H1 (cell line): ENCODE data around the gene USP3. TPM values are rescaled to one million over a fixed set of nuclear protein-coding genes. Genes with fewer than 3 reads are reported as not detected.

ENCODE experiments used
- CTCF ChIA-PET: fragments of 300-600 bp; sonication (Branson Sonifier 250); formaldehyde crosslinking; loops from one replicate; lab custom pipeline; 2021; ENCODE audit not compliant: partially characterized antibody; lab: Charles Lee
- POLR2A ChIA-PET: fragments of 300-600 bp; sonication (Branson Sonifier 250); formaldehyde crosslinking; loops from one replicate; lab custom pipeline; 2021; ENCODE audit warnings: inconsistent platforms; ENCODE audit not compliant: partially characterized antibody; lab: Charles Lee
- DNase-seq, 2 experiments: peaks; one replicate each; pipeline versions ENCODE4 v3.0.0 to v3.0.0-alpha.2; 2010 to 2022; ENCODE audit warnings: low spot score in 2 of 2, low read depth in 1 of 2, mixed read lengths in 1 of 2
- FAIRE-seq: peaks from 2 replicates; lab custom pipeline; 2011; peaks lifted over from hg19 to GRCh38; lab: Jason Lieb, UNC
- H2AFZ ChIP-seq: 2 replicates; pipeline ENCODE4 v1.8.1; 2012; ENCODE audit warnings: low read length, inconsistent platforms
- H2AK5ac ChIP-seq: 2 replicates; pipeline ENCODE4 v1.6.1; 2013; ENCODE audit warnings: low read depth, low read length
- H2BK120ac ChIP-seq: replicated peaks from 2 replicates; pipeline ENCODE3; 2013; ENCODE audit warnings: low read depth, low read length, inconsistent platforms
- H2BK12ac ChIP-seq: 2 replicates; pipeline ENCODE4 v1.6.1; 2013; ENCODE audit warnings: low read depth, low read length
- H2BK15ac ChIP-seq: 2 replicates; pipeline ENCODE4 v1.6.1; 2013; ENCODE audit warnings: low read length
- H2BK20ac ChIP-seq: 2 replicates; pipeline ENCODE4 v1.6.1; 2013; ENCODE audit warnings: low read length
- H2BK5ac ChIP-seq: 2 replicates; pipeline ENCODE4 v1.6.1; 2013; ENCODE audit warnings: low read depth, low read length
- H3K14ac ChIP-seq: 2 replicates; pipeline ENCODE4 v1.6.1; 2013; ENCODE audit warnings: inconsistent platforms; ENCODE audit not compliant: insufficient read length
- H3K18ac ChIP-seq: 2 replicates; pipeline ENCODE4 v1.6.1; 2013; ENCODE audit warnings: low read length; ENCODE audit errors: extremely low read depth
- H3K23ac ChIP-seq: 2 replicates; pipeline ENCODE4 v1.6.1; 2013; ENCODE audit warnings: inconsistent platforms; ENCODE audit not compliant: insufficient read length
- H3K23me2 ChIP-seq: 2 replicates; pipeline ENCODE4 v1.6.1; 2013; ENCODE audit warnings: low read depth, low read length
- H3K27ac ChIP-seq: 2 replicates; pipeline ENCODE4 v1.6.1; 2011; ENCODE audit warnings: low read depth, low read length, inconsistent platforms
- H3K27me3 ChIP-seq, 4 experiments: replicated peaks in 1 of 4; 1 replicate in 1 of 4; 2 replicates in 3 of 4; pipeline versions ENCODE4 v1.6.1 to v1.8.1; 2011 to 2013; ENCODE audit warnings: low read length in 3 of 4, mild to moderate bottlenecking in 3 of 4, inconsistent platforms in 2 of 4, mixed read lengths in 2 of 4, moderate library complexity in 1 of 4; ENCODE audit not compliant: control insufficient read depth in 3 of 4, insufficient read depth in 3 of 4; ENCODE audit errors: extremely low read depth in 1 of 4
- H3K36me3 ChIP-seq, 4 experiments: 2 replicates each; pipeline versions ENCODE4 v1.6.1 to v1.8.1; 2011 to 2013; ENCODE audit warnings: mild to moderate bottlenecking in 4 of 4, low read length in 3 of 4, moderate library complexity in 2 of 4, control low read depth in 1 of 4, inconsistent platforms in 1 of 4; ENCODE audit not compliant: insufficient read depth in 4 of 4, control insufficient read depth in 2 of 4
- H3K4ac ChIP-seq: replicated peaks from 2 replicates; pipeline ENCODE3; 2013; ENCODE audit warnings: low read length, low read depth, mixed read lengths, inconsistent platforms; ENCODE audit not compliant: insufficient read length
- H3K4me1 ChIP-seq, 4 experiments: replicated peaks in 1 of 4; 1 replicate in 1 of 4; 2 replicates in 3 of 4; pipeline versions ENCODE4 v1.6.1 to v1.8.1; 2011 to 2013; ENCODE audit warnings: low read length in 3 of 4, inconsistent platforms in 2 of 4, mixed read lengths in 1 of 4; ENCODE audit not compliant: insufficient read depth in 4 of 4, control insufficient read depth in 3 of 4
- H3K4me2 ChIP-seq, 2 experiments: 2 replicates each; pipeline versions ENCODE4 v1.6.1 to v1.8.1; 2011 to 2013; ENCODE audit warnings: low read depth in 2 of 2, low read length in 2 of 2, control low read depth in 1 of 2, inconsistent platforms in 1 of 2, mild to moderate bottlenecking in 1 of 2; ENCODE audit not compliant: insufficient read depth in 1 of 2
- H3K4me3 ChIP-seq, 4 experiments: fragments of 200-600, 300-600 bp in 1 of 4; sonication (generic), shearing (Covaris generic), sonication (Bioruptor Twin) in 1 of 4; 2 replicates each; pipeline versions ENCODE4 v1.5.1 to v1.8.1; 2011 to 2016; ENCODE audit warnings: low read length in 4 of 4, low read depth in 3 of 4, control low read depth in 2 of 4, inconsistent platforms in 2 of 4, mild to moderate bottlenecking in 2 of 4, mixed read lengths in 1 of 4, moderate library complexity in 1 of 4; ENCODE audit not compliant: insufficient read depth in 2 of 4; ENCODE audit errors: extremely low read depth in 1 of 4
- H3K56ac ChIP-seq: replicated peaks from 2 replicates; pipeline ENCODE3; 2013; ENCODE audit warnings: low read depth, mild to moderate bottlenecking, mixed read lengths, low read length, inconsistent platforms; ENCODE audit not compliant: insufficient read length
- H3K79me1 ChIP-seq: 2 replicates; pipeline ENCODE4 v1.6.1; 2013; ENCODE audit warnings: low read depth, low read length, control low read depth
- H3K79me2 ChIP-seq, 2 experiments: 2 replicates each; pipeline versions ENCODE4 v1.6.1 to v1.8.1; 2012 to 2013; ENCODE audit warnings: low read length in 2 of 2, mild to moderate bottlenecking in 2 of 2, inconsistent platforms in 1 of 2; ENCODE audit not compliant: insufficient read depth in 2 of 2, control insufficient read depth in 1 of 2
- H3K9ac ChIP-seq, 4 experiments: replicated peaks in 1 of 4; 1 replicate in 1 of 4; 2 replicates in 3 of 4; pipeline versions ENCODE4 v1.6.1 to v1.8.1; 2011 to 2013; ENCODE audit warnings: low read depth in 3 of 4, low read length in 3 of 4, control low read depth in 2 of 4, mild to moderate bottlenecking in 2 of 4, moderate library complexity in 2 of 4, inconsistent platforms in 1 of 4; ENCODE audit errors: extremely low read depth in 1 of 4
- H3K9me3 ChIP-seq, 2 experiments: 2 replicates each; pipeline versions ENCODE4 v1.6.1 to v1.8.1; 2012 to 2013; ENCODE audit warnings: mild to moderate bottlenecking in 2 of 2, moderate library complexity in 2 of 2, control low read depth in 1 of 2, inconsistent platforms in 1 of 2, low read depth in 1 of 2, low read length in 1 of 2, mixed read lengths in 1 of 2; ENCODE audit not compliant: insufficient read depth in 2 of 2
- H4K20me1 ChIP-seq, 2 experiments: replicated peaks in 1 of 2; 2 replicates each; pipeline versions ENCODE3 to v1.8.1; 2011 to 2013; ENCODE audit warnings: inconsistent platforms in 2 of 2, low read length in 2 of 2, mild to moderate bottlenecking in 1 of 2; ENCODE audit not compliant: insufficient read depth in 2 of 2, control insufficient read depth in 1 of 2
- H4K5ac ChIP-seq: 2 replicates; pipeline ENCODE4 v1.6.1; 2013; ENCODE audit warnings: low read length, low read depth, mixed read lengths, inconsistent platforms; ENCODE audit not compliant: insufficient read length
- H4K8ac ChIP-seq: 2 replicates; pipeline ENCODE4 v1.8.0; 2013; ENCODE audit warnings: mild to moderate bottlenecking, moderate library complexity, low read length, inconsistent platforms; ENCODE audit not compliant: insufficient read depth; ENCODE audit errors: extremely low read depth
- H4K91ac ChIP-seq: replicated peaks from 2 replicates; pipeline ENCODE3; 2013; ENCODE audit warnings: low read length, mixed read lengths, inconsistent platforms; ENCODE audit not compliant: insufficient read length
- CBX5 ChIP-seq: fragments of 300-800, 300-1000 bp; sonication (generic); IDR thresholded peaks from 2 replicates; pipeline ENCODE4 v1.7.1; 2016; ENCODE audit warnings: antibody characterized with exemption, low read length, low read depth
- CEBPB ChIP-seq: IDR thresholded peaks from 2 replicates; pipeline ENCODE4 v1.6.1; 2012; ENCODE audit warnings: low read depth, low read length
- TAF1 ChIP-seq: IDR thresholded peaks from 2 replicates; pipeline ENCODE4 v1.6.1; 2011; ENCODE audit warnings: mild to moderate bottlenecking, low read depth, low read length
- WGBS, 2 experiments: shearing (Covaris generic) in 1 of 2; methylation state at CpG; one replicate each; pipeline versions ENCODE4 v1.1.6 to v1.1.7; 2013 to 2015; ENCODE audit warnings: low lambda C conversion rate in 2 of 2, mixed read lengths in 2 of 2, inconsistent platforms in 1 of 2, low coverage in 1 of 2, missing lambda C conversion rate in 1 of 2; ENCODE audit not compliant: insufficient replicate concordance in 2 of 2, insufficient coverage in 1 of 2, insufficient read length in 1 of 2; ENCODE audit errors: extremely low coverage in 1 of 2, missing lambda C conversion rate in 1 of 2; 5-methylcytosine and 5-hydroxymethylcytosine counted together
- polyA plus RNA-seq, 7 experiments: library from polyadenylated mRNA; depleted of rRNA in 3 of 7; stranded (reverse) in 5 of 7; unstranded in 2 of 7; fragments of >200 nt in 5 of 7; fragments of 200-250 nt in 2 of 7; gene quantifications; 1 replicate in 5 of 7; 2 replicates in 1 of 7; 4 replicates in 1 of 7; pipeline versions ENCODE4 v1.2.1 to v1.2.3, GENCODE V29; 2011 to 2013; ENCODE audit warnings: missing spikeins in 2 of 7, mixed read lengths in 2 of 7
- total RNA-seq: library from RNA; stranded (reverse); fragmentation: NEBNext Ultra II Directional; extraction: Animal tissue kit (Norgen Biotek cat#: 25700); gene quantifications from 2 replicates; pipeline ENCODE4 v1.2.1, GENCODE V29; 2021

The USP3 gene
- total and polyA plus RNA-seq, 2 of the 8 experiments (the other 6 are each of a cell fraction or from before 2014, with no cell fraction given) = 15.5 to 16.2 TPM

DNA sequence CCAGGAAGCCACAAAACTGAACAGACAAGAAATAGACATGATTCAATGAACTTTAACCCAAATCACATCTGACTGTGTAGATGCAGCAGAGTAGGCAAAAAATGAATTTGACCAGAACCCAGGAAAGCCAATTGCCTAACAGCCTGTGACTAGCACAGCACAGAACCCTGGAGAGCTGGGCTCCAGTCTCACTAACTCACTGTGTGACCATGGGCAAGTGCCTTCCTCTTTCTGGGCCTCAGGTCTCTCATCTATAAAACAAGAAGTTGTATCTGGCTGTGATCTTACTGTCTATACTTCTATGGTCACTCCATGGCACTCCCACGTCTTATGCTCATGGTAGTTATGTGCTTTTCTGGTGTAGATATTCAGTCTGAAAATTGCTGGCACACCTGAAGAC, 48.1 kb upstream of the USP3 start:
- H3K4me2 ChIP-seq = no peak overlapping the region
- FAIRE-seq (no peak), DNase-seq (no peak)
- H2AK5ac ChIP-seq = no peak overlapping the region
- no peak overlapping the region for H3K23ac ChIP-seq
- H3K23me2 ChIP-seq = no peaks in the 10 kb centered on the region
- no peak overlapping the region for H2BK120ac ChIP-seq
- H3K36me3 ChIP-seq = peaks cover 0 to 6% (median 0%) of the 10 kb centered on the region in 4 experiments; a peak in 1 of 8 replicates
- no peak overlapping the region for H3K4ac ChIP-seq
- H3K9ac ChIP-seq = no peak overlapping the region
- H4K5ac ChIP-seq = no peak overlapping the region
- H3K4me1 ChIP-seq = no peaks in the 10 kb centered on the region; a peak in 1 of 7 replicates
- H4K8ac ChIP-seq = no peak overlapping the region
- H2AFZ ChIP-seq = no peak overlapping the region
- H2BK15ac ChIP-seq = no peak overlapping the region
- no peaks in the 10 kb centered on the region for H3K79me1 ChIP-seq
- peaks cover 0 to 8% (median 3%) of the 10 kb centered on the region in 4 experiments; a peak in 3 of 7 replicates for H3K27me3 ChIP-seq
- no peaks in the 10 kb centered on the region for H4K20me1 ChIP-seq
- ChIA-PET POLR2A (no interaction called here), CTCF (no interaction called here)
- H2BK20ac ChIP-seq = no peak overlapping the region
- no peak overlapping the region for H3K27ac ChIP-seq
- H2BK12ac ChIP-seq = no peak overlapping the region
- 94% methylated on average over 1 of the region's 1 CpG; no CpG with 5 or more reads in 1 of the 2 experiments for WGBS, 2 experiments
- no peaks in the 10 kb centered on the region for H3K79me2 ChIP-seq
- H3K4me3 ChIP-seq = no peak overlapping the region
- H3K9me3 ChIP-seq = peaks cover 9 to 16% of the 10 kb centered on the region in 2 experiments
- TF ChIP-seq CBX5 = no peak
- TF ChIP-seq CEBPB = no peak
- no peak for TF ChIP-seq TAF1
- no peak overlapping the region for H3K14ac ChIP-seq
- H4K91ac ChIP-seq = no peak overlapping the region
- no peak overlapping the region for H3K56ac ChIP-seq
- H2BK5ac ChIP-seq = no peak overlapping the region
- no peak overlapping the region for H3K18ac ChIP-seq
